ENCODE data around the gene LIMS4.
"Not testable (repeated sequence)": the region's sequence is repeated elsewhere in the genome, so short reads cannot be mapped to it uniquely, and the experiment has no call there.

LIMS4 gene

DNA sequence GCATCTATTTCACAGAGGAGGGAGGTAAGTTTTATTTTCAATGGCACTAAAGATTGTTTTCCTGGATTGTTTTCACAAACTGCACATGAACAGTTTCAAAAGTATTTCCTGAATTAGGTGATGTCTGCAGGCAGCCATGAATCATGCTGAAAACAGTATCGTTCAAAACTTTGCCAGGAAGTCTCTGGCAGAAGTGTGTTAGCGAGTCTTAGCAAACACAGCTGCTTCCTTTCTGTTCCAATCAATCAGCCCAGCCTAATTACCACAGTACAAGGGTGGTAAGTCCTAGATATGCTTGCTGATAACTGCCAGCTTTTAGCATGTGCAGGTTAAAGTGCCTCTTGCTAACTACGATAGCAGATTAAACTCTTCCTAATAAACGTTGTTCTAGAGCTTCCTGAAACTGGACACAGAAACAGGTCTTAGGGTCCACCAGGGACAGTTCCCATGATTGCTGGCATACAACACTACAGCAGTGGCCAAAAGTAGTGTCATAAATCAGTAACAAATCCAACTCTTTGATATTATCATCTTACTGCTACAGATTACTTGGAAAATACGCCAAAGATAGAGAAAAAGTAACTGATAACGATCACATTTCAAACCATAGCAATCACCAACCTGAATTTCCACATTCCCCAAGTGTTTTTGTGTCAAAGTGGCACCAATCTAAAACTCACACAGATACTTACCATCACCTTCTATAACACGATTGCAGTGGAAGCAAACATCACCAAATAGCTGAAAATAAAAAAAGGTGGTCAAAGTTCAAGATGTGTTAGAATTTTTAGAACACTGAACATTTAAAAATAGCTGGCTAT lies 23.3 kb downstream of the LIMS4 start:
- DNase-seq: not testable (repeated sequence)

DNA sequence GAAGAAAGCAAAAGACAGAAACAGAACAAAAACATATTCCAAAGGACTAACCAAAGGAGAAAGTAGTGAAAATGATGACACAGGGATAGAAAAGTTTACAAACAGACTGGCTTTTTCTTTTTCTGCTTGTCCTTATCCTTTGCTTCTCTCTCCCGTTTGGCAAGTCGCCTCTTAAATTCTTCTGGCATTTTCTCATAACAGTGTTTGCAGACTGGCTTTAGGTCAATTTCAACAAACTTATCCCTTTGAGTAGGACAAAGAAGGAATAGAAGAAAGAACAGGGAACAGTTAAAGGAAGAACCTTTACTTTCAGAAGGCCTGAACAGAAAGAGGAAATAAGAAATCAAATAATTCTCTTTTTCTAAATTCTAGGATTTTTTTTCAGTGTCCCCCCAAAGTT lies 26.0 kb downstream of the LIMS4 start:
- not testable (repeated sequence) for DNase-seq

DNA sequence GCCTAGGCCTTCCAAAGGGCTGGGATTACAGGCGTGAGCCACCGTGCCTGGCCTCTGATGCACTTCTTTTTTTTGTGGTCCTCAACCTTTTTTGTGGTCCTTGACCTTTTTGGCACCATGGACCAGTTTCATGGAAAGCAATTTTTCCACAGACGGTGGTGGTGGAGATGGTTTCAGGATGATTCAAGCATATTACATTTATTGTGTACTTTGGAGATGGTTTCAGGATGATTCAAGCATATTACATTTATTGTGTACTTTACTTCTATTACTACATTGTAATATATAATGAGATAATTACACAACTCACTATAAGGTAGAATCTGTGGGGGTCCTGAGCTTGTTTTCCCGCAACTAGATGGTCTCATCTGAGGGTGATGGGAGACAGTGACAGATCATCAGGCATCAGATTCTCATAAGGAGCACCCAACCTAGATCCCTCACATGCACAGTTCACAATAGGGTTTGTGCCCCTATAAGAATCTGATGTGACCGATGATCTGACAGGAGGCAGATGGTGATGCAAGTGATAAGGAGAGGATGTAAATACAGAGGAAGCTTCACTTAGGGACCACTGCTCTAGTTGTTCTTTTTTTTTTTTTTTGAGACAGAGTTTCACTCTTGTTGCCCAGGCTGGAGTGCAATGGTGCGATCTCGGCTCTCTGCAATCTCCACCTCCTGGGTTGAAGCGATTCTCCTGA lies 29.2 kb downstream of the LIMS4 start:
- not testable (repeated sequence) for DNase-seq

DNA sequence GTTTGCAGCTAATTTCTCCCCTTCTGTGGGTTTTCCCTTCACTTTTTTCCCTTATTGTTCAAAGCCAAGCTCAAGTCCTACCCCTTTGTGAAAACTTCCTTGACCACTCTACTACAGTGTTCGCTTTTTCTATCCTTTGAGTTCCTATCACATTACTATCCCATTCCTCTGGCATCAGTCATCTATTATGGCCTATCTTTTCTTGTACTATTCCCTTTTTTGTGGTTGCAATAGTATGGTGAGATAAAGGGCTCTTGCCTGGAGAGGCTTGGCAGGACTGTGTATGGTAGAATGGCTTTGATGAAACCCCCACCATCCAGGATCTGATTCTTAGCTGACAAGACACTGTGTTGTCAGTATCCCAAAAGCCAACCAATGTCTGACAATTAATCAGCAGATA lies 30.7 kb downstream of the LIMS4 start:
- not testable (repeated sequence) for DNase-seq

DNA sequence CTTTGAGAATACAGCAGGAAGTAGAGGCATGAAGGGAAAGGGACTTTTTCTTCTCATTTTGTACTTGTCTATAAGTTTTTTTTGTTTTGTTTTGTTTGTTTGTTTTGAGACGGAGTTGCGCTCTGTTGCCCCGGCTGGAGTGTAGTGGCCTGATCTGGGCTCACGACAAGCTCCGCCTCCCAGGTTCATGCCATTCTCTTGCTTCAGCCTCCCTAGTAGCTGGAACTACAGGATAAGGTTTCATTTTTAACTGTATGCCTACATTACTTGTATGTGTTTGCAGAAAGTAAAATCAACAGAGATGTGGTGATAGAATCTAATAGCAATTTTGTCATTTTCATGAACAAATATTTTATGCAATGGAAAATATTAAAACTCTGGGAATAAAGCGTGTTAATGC lies 38.1 kb downstream of the LIMS4 start:
- not testable (repeated sequence) for DNase-seq

DNA sequence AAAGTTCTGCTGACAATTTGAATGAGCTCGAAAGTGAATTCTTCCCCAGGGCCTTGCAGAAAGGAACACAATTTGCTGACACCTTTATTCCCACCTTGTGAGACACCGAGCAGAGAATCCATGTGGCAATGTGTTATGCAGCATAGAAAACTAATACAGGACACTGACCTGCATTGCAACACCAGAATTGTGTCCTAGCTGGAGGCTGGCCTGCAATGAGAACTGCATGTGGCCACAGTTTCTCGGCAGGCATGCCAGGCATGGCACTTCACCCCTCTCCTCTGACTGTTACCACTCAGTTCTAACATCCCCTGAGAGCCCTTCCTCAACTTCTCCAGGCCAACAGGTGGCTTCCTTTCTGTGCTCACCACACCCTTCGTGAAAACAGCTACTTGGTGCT lies 46.9 kb downstream of the LIMS4 start:
- not testable (repeated sequence) for DNase-seq

DNA sequence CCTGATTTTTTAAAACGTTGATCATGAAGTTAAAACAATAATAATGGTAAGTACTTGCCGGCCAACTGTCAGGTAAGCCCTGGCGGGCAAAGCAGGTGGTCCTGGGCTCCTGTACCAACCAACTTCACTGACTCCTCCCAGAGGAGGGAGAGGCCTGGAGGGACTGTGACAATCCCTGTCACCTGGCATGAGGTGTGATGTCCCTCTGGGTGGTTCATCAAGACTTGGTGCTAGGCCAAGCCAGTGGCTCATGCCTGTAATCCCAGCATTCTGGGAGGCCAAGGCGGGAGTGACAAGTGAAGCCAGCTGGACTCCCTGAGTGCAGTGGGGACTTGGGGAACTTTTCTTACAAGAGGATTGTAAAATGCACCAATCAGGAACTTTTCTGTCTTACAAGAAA lies 48.2 kb downstream of the LIMS4 start:
- DNase-seq: not testable (repeated sequence)

DNA sequence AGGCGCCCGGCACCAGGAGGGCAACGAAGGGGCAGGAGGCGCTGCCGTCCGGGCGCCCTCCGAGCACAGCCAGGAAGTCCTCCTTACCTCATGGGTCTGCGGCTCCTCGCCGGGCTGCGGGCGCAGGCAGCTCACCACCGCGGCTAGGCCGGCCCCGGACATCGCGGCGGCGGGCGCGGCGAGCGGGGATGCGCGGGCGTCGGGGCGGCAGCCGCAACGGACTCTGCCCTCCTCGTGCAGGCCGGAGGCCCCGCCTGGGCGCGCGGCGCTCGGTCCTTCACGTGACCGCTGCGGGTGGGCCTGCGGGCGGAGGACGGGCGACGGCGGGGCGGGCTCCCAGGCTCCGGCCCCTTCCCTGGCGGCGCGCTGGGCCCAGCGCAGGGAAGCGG lies 49.0 kb downstream of the LIMS4 start:
- DNase-seq: not testable (repeated sequence)

DNA sequence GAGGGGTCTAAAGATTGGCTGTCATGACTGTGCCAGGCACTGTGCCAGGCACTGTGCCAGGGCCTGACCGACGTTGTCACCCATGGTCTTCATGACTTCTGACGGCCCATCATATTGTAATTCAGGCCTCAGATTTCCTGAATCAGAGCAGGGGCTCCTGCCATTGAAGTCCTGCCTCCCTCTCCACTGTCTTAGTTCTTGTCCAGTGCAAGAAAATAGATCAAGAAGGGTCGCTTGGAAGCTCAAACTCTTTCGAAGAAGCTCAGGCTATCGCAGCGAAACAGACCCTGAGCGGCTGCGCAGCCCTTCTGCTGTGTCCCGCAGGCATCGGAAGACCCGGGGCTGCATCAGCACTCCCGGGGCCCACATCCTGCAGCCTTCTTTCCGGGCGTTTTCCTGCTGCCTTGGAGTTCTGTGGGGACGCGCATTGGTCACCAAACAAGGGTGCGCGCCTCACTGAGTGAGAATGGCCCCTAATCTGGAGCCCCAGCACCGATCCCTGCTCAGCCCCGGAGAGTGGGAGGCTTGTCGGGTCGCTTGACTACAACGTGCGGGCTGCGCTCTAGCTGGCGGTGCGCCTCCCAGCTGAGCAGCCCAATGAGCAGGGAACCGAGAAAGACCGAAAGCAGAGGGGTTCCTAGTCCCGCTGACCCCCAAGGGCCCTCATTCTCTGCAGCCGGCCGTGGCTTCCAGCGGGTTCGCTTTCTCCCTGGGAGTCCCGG lies 49.6 kb downstream of the LIMS4 start:
- not testable (repeated sequence) for DNase-seq

DNA sequence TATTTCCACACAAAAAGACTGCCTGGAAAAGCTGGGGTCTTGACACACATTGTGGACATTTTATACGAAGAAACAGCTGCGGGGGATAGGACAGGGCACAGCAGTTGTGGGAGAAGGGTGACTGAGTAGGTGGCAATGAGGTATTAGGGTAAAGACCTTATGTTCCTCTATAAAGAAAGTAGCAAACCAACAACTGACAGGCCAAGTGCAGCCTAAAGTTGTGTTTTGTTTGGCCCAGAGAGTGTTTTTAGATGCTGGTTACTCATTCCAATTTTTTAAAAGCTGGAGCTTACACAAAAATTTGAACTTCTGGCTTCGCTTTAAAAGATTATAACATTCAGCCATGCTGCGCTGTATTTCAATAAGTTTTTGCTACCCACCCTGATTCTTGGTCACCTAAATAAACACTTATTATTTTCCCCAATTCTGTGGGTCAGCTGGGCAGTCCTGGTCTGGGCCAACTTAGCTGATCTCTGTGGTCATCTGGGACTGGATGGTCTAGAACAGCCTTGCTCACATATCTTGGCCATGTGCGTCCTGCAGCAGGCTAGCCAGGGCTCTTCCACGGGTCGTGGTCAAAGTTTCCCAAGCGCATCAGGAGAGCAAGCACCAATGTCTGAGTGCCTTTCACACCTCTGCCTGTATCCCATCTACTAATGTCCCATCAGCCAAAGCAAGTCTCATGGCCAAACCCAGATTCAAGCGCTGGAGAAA lies 51.8 kb downstream of the LIMS4 start:
- DNase-seq: not testable (repeated sequence)

DNA sequence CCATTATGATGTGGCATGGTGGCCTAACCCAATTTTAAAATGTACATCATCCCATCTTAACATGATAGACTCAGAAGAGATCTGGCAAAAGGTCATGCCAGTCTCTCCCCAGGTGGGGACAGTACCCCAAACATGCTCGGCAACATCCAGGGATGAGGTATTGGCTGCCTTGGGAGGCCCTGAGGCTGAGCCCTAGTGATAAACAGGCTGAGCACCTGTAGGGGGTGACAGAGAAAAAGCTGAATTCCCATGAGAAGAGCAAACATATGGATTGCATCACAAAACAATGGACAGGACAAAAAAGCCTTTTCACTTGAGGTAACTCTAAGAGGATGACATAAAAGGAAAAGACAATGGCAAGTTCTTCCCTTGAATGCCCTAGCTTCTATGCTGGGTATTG lies 65.5 kb downstream of the LIMS4 start:
- not testable (repeated sequence) for DNase-seq

DNA sequence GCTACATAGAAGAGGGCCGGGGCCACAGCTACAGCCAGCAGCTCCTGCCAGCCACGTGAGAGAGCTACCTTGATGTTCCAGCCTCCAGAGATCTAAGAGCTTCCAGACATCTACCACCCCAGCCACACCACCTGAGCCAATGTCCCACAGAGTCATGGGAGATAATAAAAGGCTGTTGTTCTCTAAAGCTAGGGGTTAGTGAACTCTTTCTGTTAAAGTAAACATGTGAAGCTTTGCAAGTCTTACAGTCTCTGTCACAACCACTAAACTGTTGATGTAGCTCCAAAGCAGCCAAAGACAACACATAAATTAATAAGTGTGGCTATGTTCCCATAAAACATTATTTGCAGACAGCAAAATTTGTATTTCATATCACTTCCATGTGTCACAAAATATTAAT lies 67.6 kb downstream of the LIMS4 start:
- not testable (repeated sequence) for DNase-seq

DNA sequence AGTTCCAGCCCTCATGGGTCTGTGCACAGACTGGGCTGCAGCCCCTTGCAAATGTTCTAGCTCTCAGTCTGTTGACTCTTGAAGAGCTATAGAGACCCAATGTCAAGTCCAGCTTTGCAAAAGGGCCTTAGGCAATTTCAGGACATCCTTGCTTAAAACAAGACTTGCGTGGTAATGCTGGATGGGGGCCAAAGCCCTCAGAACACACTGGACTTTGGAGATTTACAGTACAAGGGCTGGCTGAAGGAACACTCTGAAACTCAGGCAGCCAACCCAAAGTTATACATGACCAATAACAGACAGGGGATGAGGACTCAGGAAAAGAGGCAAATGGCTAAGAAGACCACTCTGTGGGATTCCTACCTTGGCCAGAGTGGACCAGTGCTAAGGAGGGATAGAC lies 68.4 kb downstream of the LIMS4 start:
- DNase-seq: not testable (repeated sequence)

DNA sequence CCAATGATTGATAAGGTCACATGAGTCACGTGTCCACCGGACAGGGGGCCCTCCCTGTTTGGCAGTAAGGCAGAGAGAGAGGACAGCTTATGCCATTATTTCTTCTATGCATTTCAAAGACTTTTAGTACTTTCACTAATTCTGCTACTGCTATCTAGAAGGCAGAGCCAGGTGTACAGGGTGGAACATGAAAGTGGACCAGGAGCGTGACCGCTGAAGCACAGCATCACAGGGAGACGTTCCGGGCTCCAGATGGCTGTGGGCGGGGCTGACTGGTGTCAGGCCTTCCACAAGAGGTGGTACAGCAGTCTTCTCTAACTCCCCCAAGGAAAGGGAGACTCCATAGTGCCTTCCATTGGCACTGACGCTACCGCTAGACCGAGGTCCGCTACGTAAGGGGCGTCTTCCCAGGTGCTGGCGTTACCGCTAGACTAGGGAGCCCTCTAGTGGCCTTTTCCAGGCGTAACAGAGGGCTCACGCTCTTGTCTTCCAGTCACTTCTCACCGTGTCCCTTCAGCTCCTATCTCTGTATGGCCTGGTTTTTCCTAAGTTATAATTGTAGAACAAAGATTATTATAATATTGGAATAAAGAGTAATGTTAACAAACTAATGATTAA lies 71.5 kb downstream of the LIMS4 start:
- not testable (repeated sequence) for DNase-seq

DNA sequence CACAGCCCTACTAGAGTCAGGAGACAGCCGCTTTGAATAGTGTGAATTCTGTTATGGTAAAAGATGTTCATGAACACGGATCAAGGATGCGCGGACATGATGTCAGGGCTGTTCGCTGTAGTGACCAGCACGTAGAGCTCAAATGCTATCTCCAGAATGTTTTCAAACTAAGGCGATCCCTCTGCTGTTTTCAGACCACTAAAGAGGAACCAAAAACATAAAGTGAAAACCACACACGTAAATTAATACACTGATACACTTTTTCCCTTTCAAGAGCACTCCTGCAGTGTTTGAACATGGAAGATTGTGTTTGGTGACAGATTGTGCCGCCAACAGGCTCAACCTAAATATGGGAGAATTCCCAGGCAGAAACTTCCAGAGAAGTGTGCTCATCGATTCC lies 73.2 kb downstream of the LIMS4 start:
- not testable (repeated sequence) for DNase-seq

DNA sequence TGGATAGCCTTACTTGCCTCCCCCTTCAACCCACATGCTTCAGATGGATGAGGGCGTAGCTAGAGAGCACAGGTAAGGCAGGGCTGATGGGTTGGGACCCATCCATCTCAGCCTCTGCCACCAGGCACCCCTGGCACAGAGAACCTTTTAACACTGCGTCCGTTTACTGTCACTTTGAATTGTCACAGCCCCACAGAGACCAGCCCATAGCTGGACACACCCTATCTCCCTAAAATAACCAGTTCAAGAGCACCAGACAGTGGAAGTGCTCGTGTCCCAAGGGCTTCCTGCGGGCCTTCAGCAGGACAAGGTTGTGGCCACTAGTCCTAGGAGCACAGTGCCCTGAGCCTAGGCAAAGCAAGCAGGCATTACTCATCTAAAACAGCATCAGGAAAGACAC lies 76.6 kb downstream of the LIMS4 start:
- not testable (repeated sequence) for DNase-seq
